ENCODE measurements around the gene HEMGN.
A peak's percentile ranks its signal among the peaks of the same experiment; 100 is the strongest.

Gene HEMGN

GRCh38 chr9:97930972-97931371 is 7.0 kb downstream of the HEMGN start:
- DNase-seq (ENCODE audit: low spot score), result no peak

DNA sequence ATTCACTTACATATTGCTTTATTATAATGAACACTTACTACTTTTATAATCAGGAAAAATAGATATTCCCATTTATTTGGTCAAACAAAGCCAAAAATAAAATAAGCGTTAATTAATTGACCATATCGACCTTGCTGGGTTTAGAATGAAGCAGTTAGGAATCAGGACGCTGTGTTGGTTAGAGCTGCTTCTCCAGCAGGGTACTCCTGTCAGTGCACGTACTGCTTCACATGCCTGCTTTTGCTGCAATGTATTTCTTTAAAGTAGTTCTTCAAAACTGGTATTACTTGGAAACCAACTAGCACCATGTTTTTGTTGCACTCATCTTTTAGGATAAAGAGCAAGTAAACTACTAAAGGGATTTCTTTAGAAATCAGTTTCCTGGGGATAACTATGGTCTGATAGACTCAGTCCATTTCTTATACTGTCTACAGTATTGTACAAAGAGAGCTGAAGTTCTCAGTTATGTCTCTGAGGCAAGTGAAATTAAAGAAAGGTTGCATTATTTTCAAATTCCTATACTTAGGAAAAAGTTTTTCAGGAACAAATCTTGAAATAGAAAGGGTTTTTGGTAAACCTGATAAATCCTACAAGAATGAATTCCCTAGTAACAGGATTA is 8.9 kb downstream of the HEMGN start:
- no peak for DNase-seq (ENCODE audit: low spot score)

- DNase-seq (ENCODE audit: low spot score), result no peak
Observed at GRCh38 chr9:97925497-97926334, 12.3 kb downstream of the HEMGN start.

GRCh38 chr9:97924386-97924785 is 13.6 kb downstream of the HEMGN start:
- no peak for DNase-seq (ENCODE audit: low spot score)

DNA sequence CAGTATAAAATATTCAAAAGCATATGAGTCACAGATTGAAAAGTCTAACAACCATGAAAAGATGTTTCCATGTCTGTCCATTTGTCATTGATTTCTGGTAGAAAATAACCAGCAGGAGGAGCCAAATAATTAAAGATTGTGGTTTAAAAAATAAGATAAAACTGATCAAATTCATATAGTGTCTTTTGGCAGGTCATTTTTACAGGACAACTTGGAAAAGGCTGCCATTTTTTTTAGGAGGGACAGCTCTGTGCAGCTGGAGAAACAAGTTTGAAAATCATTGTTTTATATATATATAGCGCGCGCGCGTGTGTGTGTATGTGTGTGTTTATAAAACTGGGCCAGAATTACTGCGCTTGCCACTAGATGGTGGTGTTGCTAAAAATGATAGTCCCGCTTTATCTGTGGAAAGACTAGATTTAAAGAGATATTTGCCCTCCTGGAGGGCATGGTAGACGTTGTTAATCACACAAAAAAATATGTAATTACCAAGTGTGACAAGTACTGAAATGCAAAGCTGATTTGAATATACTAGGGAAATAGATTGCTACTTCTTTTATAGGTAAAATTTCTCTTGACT is 14.4 kb downstream of the HEMGN start:
- peak; percentile 94 for DNase-seq (ENCODE audit: low spot score)

GRCh38 chr9:97921959-97922724 is 15.8 kb downstream of the HEMGN start, which contains the start of gene TRMO:
Gene TRMO (minus strand): TSS chr9:97922500. CDS start chr9:97922493, 7 bp downstream.
- peak; percentile 99 for DNase-seq (ENCODE audit: low spot score)

GRCh38 chr9:97919217-97919813 is 18.7 kb downstream of the HEMGN start:
- DNase-seq (ENCODE audit: low spot score), result no peak

DNA sequence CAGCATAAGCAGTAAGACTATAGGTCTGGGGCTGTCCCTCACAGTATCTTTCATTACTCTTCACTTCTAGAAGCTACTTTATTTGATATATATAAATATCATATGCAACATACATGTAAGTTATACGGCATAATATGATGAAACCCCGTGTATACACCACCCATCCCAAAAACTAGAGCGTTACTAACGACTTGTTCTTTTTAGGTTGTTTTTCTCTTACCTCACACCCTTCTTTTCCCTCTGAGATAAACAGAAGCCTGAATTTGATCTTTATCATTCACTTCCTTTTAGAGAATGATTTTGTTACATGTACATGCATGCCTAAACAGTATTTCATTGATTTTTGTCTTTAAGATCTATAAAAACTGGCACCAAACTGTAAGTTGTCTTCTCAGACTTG is 19.4 kb downstream of the HEMGN start:
- DNase-seq (ENCODE audit: low spot score), result no peak

- no peak for DNase-seq (ENCODE audit: low spot score)
Observed at GRCh38 chr9:97911970-97912369, 26.0 kb downstream of the HEMGN start.

GRCh38 chr9:97911528-97911927 is 26.4 kb downstream of the HEMGN start:
- no peak for DNase-seq (ENCODE audit: low spot score)

GRCh38 chr9:97910357-97910756 is 27.6 kb downstream of the HEMGN start:
- no peak for DNase-seq (ENCODE audit: low spot score)

DNA sequence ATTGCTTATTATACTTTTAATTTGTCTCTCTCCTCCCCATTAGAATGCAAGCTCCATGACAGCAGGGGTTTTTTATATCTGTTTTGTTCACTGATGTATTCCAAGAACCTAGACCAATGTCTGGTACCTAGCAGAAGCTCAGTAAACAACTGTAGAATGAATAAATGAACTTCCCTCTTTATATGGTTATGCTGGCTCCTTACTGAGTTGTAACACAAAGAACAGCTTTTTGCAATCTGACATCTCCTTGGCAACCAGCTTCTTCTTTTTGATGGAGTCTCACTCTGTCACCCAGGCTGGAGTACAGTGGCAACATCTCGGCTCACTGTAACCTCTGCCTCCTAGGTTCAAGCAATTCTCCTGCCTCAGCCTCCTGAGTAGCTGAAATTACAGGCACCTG is 29.3 kb downstream of the HEMGN start:
- no peak for DNase-seq (ENCODE audit: low spot score)

GRCh38 chr9:97907632-97908031 is 30.3 kb downstream of the HEMGN start:
- no peak for DNase-seq (ENCODE audit: low spot score)

DNA sequence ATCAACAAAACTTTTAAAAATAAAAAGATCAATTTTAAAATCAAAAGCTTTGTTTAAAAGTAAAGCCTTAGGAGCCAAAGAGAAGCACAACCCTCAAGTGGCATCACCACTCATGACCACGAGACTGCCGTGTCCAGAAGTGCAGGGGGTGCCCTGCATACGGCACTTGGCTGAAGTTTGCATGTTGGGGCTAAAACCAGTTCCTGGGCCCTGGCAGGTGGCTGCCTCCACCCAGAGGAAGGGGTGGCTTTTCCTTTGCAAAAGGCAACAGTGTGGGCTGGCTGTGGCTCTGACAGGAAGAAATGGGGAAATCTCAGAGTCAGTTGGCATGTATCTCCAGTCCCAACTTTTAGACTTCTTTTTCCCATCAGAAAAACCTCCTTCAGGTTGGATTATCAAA is 30.9 kb downstream of the HEMGN start:
- no peak for DNase-seq (ENCODE audit: low spot score)

GRCh38 chr9:97906236-97906831 is 31.6 kb downstream of the HEMGN start:
- no peak for DNase-seq (ENCODE audit: low spot score)

- no peak for DNase-seq (ENCODE audit: low spot score)
Observed at GRCh38 chr9:97905228-97905627, 32.7 kb downstream of the HEMGN start.

- DNase-seq (ENCODE audit: low spot score), result no peak
Observed at GRCh38 chr9:97904725-97905124, 33.2 kb downstream of the HEMGN start.

- no peak for DNase-seq (ENCODE audit: low spot score)
Observed at GRCh38 chr9:97903177-97903576, 34.8 kb downstream of the HEMGN start.

GRCh38 chr9:97900738-97901565 is 37.0 kb downstream of the HEMGN start:
- DNase-seq (ENCODE audit: low spot score), result peak; percentile 68

DNA sequence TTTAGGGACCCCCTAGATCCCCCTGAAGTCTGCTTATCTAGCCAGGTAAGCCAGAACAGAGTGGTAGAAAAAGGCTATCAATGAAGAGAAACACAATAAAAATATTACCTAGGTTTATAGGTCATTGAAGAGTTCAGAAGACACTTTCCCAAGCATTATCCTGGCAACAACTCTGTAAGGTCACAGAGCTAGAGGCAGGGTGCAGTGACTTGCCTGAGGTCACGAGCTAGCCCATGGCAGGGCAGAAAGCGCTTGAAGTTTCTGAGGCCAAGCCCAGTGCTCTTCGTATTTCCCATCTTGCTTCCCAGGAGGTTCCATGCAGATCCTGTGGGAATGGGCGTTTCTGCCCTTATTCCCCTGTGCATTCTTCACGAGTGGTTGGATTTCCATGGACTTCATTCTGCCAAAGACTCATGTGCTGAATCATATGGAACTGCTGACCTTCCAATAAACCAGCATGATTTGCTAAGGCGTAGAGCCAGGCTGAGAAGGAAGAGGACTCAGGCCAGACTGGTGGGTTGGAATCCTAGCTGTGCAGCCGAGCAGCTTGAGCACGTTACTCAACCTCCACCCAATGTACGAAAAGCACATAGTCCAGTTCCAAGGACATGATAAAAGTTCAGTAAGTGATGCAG is 37.8 kb downstream of the HEMGN start:
- DNase-seq (ENCODE audit: low spot score), result no peak

Data from RKO (cell line).